HepG2 (cell line): ENCODE measurements around the gene SOCS3.

Experiments
- CTCF ChIP-seq: sonication (generic); formaldehyde crosslinking; IDR thresholded peaks from 2 replicates; pipeline ENCODE4 v1.5.0; 2020; ENCODE audit warnings: mild to moderate bottlenecking, missing genetic modification reagents, moderate library complexity
- DR1 ChIP-seq: sonication (generic); formaldehyde crosslinking; IDR thresholded peaks from 2 replicates; pipeline ENCODE4 v1.8.0; 2021; ENCODE audit warnings: mild to moderate bottlenecking, missing genetic modification reagents, inconsistent platforms
- FOXM1 ChIP-seq: sonication (generic); formaldehyde crosslinking; IDR thresholded peaks from 2 replicates; pipeline ENCODE4 v1.5.0; 2020; ENCODE audit warnings: missing genetic modification reagents
- FOXO4 ChIP-seq: sonication (generic); formaldehyde crosslinking; conservative IDR thresholded peaks from 2 replicates; pipeline ENCODE4 v1.8.1; 2023; ENCODE audit warnings: missing genetic modification reagents
- POLR2AphosphoS5 ChIP-seq: IDR thresholded peaks from 2 replicates; pipeline ENCODE4 v1.6.1; 2012; ENCODE audit warnings: low read depth, low read length
- ZNF33A ChIP-seq: sonication (generic); formaldehyde crosslinking; IDR thresholded peaks from 2 replicates; pipeline ENCODE4 v1.5.1; 2020; ENCODE audit warnings: missing genetic modification reagents, mild to moderate bottlenecking, moderate library complexity, borderline replicate concordance

- TF ChIP-seq POLR2AphosphoS5 (no peak), FOXM1 (no peak), CTCF (CRISPR knock-in tag) (no peak), ZNF33A (CRISPR knock-in tag) (no peak), DR1 (no peak), FOXO4 (CRISPR knock-in tag) (no peak)
These were observed 14.3 kb upstream of the SOCS3 start for GRCh38 chr17:78374189-78374588.
